HG03280 (cell line): ENCODE data around the gene CYP4F22.
"Not testable (repeated sequence)": the region's sequence is repeated elsewhere in the genome, so short reads cannot be mapped to it uniquely, and the experiment has no call there.

Experiments used
- ATAC-seq: cut with Tn5 transposase; IDR thresholded peaks from one replicate; pipeline ENCODE4 v1.9.1; 2021; ENCODE audit warnings: mild to moderate bottlenecking, moderate library complexity; ENCODE audit not compliant: unreplicated experiment

Gene CYP4F22

DNA sequence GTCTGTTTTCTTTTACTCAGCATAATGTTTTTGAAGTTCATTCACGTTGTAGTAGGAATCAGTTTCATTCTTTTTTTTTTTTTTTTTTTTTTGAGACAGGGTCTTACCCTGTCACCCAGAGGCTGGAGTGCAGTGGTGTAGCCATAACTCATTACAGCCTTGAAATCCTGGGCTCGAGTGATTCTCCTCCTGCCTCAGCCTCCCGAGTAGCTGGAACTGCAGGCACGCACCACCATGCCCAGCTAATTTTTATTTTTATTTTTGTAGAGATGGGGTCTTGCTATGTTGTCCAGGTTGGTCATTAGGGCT is 25.2 kb downstream of the CYP4F22 start:
- ATAC-seq, result not testable (repeated sequence)

DNA sequence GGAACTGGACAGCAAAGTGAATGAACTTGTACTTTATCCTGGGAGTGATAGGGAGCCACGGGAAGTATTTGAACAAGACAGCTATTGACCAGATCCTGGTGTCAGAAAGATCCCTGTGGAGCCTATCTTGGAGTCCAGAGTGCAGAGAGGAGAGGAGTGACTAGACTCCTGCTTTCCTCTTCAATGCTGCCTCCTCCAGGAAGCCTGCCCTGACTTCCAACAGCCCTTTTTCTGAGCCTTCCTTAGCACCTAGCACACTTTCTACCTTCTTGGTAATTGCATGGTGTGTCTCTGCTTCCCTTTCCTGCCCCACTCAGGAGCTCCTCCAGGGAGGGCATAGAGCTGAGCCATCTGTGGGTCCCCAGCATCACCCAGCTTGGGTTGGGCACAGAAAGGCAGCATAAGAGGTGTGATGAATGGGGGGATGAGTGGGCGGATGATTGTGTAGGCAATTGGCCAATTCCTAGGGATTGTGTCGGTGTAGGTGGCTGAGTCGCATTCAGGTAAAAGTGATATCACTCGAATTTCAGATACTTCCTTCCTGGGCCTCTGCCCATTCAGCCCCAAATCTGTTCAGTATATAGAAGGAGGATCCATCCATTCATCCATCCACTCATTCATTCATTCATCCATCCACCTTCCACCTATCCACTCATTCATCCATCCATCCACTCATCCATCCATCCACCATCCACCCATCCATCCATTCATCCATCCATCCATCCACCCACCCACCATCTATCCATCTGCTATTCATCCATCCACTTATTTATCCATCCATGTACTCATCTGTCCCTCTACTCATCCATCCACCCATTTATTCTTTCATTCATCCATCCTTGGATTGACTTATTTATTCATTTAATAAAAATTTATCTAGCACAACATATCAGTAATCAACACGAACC is 26.9 kb downstream of the CYP4F22 start:
- ATAC-seq, result no peak

DNA sequence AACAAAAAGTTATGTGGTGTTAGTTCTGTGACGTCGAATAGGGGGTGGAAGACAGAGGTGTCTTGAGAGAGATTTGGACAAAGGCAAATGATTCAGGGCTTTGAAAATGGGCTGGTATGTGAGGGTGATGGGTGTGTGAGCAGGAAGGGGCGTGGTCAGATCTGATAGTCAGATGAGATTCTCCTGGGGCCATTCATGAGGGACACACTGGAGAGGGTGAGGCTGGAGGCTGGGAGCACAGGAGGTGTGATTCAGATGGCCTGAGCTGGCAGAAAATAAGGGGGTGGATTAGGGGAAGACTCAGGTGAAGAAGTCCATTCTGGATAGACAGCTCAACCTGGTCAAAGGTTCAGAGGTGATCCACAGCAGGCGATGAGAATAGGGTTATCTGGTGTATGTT is 28.0 kb downstream of the CYP4F22 start:
- ATAC-seq, result no peak

DNA sequence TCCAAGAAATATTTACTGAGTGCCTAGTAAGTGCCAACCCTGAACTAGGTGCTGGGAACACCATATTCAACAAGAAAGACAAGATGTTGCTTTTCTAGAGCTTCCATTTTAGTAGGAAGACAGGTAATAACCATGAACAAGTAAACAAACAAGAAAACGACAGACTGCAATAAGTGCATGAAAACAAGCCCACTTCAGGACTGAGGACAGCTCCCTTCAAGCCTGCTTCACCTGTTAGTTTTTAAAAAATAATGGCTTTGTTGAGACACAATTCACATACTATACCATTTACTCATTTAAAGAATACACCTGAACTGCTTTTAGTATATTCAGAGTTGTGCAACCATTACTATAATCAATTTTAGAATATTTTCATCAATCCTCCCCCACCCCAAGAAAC is 30.4 kb downstream of the CYP4F22 start:
- ATAC-seq, result no peak

DNA sequence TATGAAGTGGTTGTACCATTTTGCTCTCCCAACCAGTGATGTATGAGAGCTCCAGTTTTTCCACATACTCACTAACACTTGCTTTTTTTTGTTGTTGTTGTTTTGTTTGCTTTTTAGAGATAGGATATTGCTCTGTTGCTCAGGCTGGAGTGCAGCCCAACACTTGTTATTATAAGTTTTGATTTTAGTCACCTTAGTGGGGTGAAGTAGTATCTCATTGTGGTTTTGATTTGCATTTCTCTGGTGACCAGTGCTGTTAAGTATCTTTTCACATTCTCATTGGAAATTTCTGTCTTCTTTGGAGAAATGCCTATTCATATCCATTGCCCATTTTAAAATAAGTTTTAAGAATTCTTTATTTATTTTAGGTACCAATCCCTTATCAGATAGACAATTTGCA is 31.3 kb downstream of the CYP4F22 start:
- no peak for ATAC-seq

DNA sequence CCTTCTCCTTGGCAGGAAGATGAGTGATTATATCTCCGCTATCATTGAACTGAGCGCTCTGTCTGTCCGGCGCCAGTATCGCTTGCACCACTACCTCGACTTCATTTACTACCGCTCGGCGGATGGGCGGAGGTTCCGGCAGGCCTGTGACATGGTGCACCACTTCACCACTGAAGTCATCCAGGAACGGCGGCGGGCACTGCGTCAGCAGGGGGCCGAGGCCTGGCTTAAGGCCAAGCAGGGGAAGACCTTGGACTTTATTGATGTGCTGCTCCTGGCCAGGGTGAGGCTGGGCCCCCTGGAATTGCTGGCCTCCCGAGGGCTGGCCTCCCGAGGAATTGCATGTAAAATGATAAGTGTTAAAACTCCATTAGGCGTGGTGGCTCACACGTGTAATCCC is 32.1 kb downstream of the CYP4F22 start:
- no peak for ATAC-seq

DNA sequence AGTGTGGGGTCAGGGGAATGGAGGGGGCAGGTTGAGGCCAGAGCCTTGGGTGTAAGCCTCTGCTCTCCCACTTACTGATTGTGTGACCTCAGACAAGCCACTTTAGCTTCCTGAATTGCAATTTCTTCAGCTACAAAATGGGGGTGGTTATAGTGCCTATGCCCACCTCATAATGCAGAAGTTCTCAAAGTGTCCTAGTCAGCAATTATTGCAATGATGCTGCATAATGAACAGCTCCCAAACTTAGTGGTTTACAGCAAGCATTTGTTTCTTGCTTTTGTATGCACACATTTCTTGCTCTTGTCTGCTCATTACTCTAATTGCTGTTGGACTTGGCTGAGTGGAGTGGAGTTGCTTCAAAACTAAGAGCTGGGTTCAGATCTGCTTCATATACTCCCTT is 36.0 kb downstream of the CYP4F22 start:
- ATAC-seq, result no peak

DNA sequence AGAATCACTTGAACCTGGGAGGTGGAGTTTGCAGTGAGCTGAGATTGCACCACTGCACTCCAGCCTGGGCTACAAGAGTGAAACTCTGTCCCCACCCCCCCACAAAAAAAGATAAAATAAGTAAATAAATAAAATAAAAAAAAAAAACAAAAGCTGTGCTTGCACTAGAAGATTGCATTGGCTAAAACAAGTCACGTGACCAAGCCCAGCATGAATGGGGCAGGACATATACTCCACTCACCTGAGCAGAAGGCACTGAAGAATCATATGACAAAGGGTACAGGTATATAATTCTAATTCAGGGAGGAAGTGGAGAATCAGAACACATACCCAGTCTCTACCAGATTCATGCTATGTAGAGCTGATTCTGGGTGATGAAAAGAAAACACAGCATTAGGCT is 36.6 kb downstream of the CYP4F22 start:
- ATAC-seq, result no peak

DNA sequence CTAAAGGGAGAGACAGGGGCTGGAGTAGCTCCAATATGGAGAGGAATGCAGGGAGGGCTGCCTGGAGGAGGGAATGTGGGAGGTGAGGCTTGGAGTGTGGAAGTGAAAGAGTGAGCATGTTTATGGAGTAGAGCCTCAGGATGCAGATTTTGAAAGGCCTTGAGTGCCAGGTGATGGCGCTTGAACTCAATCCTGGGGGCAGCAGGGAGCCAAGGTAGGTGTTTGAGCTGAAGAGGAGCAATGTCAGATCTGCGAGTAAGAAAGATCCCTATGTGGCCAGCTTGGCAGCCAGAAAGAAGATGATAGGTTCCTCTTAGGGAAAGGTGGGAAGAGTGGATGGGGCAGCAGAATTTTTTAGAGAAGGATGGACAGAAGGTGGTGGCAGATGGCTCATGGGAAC is 40.3 kb downstream of the CYP4F22 start:
- no peak for ATAC-seq

DNA sequence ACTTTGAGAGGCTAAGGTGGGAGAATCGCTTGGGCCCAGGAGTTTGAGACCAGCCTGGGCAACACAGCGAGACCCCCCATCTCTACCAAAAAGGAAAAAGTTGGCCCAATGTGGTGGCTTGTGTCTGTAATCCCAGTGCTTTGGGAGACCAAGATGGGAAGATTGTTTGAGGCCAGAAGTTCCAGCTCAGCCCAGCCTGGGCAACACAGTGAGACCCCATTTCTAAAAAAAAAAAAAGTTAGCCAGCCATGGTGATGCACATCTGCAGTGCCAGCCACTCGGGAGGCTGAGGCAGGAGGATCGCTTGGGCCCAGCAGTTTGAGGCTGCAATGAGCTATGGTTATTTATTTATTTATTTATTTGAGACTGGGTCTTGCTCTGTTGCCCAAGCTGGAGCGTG is 41.3 kb downstream of the CYP4F22 start:
- ATAC-seq, result no peak

DNA sequence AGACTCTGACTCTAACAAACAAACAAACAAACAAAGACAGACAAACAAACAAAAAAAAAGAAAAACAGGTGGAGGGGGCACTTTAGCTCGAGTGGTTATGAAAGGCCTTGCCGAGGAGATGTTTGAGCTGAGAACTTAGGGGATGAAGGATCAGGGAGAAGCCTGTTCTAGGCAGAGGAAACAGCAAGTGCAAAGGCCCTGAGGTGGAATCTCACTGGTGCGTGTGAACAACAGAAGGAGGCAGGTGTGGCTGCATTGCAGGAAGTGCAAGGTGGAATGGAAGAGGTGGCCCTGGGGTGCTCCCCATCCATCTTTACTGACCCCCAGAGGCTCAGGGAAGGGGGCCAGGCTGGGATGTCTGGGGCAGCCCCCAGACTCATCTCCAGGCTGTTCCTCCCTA is 41.9 kb downstream of the CYP4F22 start:
- no peak for ATAC-seq

DNA sequence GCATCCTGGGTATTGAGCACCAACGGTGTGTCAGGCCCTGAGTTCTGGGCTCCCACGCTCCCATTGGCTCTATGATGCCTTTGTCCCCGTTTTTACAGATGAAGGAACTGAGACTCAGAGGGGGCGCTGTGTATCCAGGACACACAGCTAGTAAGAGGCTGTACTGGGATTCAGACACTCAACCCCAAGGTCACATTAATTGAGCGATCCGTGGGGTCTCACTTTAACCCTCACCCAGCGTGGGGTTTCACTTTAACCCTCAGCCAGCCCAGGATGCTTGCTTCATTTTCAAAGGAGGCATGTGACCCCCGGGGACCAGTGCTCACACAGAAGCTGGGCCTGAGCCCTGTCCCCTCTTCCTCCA is 42.6 kb downstream of the CYP4F22 start:
- no peak for ATAC-seq

DNA sequence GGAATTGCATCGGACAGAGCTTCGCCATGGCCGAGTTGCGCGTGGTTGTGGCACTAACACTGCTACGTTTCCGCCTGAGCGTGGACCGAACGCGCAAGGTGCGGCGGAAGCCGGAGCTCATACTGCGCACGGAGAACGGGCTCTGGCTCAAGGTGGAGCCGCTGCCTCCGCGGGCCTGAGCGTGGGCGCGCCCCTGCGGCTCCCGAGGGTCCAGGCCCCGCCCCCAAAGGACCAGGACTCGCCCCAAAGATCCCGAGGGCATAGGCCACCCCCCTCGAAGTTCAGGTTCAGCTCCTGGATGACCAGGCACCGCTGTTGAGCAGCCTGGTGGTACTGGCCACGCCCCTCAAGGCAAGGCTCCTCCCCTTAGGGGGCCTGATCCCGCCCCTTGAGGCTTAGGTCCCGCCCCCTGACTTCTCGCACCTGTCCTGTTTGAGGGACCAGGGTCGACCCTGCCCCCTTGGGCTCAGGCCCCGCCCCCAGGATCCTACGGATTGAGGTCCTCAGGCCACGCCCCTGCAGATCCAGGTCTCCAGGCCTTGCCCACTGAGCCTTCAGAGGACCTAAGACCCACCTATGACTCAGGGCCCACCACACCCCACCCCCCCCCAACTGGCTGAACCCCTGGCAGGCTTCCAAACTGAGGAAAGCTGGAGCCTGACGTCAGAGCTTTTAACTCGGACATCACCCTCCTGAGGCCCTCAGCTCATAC is 43.1 kb downstream of the CYP4F22 start:
- no peak for ATAC-seq

DNA sequence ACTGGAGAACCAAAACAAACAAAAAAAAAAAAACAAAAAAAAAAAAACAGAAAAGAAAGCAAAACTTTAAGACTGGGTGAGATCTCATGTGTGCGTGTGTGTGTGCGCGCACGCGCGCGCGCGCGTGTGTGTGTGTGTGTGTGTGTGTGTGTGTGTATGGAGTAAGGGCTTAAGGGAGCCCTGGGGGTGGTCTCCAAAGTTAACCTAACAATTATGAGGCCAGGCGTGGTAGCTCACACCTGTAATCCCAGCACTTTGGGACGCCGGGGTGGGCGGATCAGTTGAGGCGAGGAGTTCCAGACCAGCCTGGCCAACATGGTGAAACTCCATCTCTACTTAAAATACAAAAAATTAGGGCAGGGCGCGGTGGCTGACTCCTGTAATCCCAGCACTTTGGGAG is 46.7 kb downstream of the CYP4F22 start:
- ATAC-seq, result no peak

DNA sequence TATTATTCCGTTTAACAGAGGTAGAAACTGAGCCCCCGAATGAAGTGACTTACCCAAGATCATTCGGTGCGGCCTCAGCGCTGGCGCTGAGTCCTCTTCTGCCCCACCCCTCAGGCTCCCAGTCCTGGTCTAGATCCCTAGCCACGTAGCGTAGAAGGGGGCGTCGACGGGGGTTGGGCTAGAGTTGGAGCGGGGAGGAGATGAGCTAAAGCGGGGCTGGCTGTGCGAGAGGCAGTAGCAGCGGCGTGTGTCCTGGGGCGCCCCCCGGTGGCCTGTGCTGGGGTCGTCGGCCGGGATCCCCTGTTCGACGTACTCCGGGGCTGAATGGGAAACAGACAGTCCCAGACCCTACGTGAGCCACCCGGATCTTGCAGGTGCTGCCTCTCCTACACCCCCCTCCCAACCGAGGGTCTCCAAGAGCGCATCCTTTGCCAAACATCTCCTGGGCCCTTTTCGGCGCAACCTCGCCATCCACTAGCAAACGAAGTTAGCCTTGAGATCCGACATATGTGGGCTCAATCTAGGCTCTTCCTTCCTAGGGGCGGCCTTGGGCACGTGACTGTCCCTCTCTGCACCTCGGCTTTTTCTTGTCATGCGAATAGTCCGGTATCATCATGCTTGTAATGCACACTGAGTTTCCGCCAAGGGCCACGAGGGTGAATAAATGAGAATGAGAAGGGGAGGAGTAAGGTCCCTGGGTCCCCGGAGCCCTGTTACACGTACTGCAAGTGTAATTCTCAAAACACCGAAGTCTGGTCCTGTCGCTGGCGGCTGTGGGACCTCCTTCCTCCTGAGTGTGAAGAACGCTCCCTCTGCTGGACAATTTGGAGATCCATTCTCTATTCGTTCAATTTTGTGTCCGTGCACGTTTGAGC is 47.7 kb downstream of the CYP4F22 start:
- peak; percentile 73 for ATAC-seq

DNA sequence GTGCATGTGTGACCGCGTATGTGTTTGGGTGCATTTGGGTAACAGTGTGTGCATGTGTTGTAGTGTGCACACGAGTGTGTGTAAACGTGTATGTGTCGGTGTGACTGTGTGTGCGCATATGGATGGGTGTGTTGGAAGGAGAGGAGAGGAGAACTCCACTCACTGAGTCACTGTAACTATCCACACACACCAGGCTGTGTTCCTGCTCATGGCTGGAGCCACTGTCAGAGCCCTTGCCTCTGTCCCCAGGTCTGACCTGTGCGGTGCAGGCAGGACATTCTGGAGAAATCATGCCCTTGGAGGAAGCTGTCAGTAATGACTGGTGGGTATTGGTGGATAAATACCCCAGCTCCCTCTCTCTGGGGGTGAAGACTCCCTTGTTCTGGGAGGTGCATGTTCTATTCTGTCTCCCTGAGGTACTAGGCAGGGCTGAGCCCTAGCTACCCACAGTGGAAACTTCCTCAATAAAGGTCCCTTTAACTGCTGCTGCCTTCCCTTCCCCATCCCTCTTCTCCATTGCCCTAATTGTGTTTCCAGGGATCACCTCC is 48.4 kb downstream of the CYP4F22 start:
- ATAC-seq, result no peak

DNA sequence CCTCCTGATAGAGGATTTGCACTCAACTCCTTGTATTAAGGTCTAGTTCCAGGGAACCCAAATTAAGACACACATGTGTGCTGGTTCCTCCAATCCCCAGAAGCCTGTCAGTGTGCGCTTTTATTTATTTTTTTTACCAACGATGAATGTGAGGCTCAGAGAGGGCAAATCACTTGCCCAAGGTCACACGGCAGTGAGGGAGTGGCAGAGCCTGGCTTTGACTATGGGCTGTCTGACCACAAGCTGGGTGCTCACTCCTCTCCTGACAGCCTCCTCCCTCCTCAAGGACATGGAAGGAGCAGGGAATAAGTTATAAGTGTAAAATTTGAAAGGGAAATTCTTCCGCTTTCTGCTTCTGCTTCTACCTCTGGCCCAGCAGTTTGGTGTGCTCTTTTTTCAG is 48.9 kb downstream of the CYP4F22 start:
- no peak for ATAC-seq

DNA sequence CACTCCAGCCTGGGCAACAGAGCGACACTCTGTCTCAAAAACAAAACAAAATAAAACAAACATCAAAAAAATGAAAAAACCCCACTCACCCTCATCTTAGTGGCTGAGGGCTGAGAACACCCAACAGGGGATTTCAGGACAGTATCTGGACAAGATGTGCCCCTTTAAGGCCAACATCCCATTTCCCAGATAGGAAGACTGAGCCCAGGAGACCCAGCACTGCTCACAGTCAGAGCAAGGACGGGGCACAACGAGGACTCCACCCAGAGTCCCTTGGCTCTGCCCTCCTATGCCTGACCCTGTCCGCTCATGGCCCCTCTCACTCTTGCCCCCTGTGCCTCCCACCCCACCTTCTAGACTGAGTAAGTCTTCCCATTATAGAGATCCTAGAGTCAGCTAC is 53.8 kb downstream of the CYP4F22 start:
- ATAC-seq, result no peak

DNA sequence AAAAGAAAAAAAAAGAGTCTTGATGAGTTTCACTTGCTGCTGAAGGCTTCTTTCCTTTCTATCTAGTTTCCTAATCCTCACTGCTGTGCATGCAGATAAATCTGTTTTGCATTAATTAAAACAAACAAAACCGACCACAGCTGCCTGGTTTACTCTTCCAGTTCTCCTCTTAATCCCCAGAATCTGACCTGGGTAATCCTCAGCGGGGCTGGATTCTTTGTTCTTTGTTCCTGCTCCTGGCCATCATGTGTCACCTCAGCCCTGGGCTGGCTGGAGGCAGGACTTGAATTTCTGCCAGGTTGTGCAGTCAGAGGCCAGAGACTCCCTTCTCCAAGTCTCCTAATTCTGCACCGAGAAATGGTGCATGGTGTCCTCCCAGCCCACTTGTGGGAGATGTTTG is 54.5 kb downstream of the CYP4F22 start:
- no peak for ATAC-seq

DNA sequence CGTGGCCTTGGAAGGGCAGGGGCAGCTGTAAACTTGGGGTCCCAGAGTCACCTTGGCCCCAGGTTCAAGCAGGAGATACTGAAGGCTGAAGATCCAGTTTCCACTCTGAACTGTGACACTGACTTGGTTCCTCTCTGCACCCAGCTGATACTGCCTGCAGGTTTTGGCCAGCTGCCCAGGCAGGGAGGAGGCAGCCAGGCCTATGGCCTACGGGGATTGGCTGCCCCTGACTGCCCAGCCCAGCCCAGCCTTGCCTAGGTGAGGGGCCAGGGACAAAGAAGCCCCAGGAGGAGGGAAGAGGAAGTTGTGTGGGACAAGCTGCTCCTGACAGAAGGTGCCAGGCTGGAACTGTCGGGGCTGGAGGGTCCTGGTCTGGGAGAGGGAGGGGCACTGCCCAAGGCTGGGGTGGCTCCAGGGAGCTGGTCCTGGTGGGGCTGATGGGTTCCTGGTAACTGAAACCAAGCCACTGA is 55.0 kb downstream of the CYP4F22 start:
- no peak for ATAC-seq

DNA sequence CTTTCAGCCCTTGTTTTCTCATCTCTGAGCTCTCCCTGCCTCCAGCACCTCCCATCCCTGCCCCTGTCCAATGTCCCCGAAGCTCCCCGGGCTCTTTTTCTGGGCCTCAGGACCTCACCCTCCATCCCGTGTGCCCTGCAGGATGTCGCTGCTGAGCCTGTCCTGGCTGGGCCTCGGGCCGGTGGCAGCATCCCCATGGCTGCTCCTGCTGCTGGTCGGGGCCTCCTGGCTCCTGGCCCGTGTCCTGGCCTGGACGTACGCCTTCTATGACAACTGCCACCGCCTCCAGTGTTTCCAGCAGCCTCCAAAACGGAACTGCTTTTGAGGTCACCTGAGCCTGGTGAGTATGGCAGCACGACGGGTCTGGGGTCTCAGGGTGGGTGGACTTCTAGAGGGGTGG is 55.6 kb downstream of the CYP4F22 start:
- no peak for ATAC-seq
